HG02840 (cell line): ENCODE results near the gene DMD.
A peak's percentile ranks its signal among the peaks of the same experiment; 100 is the strongest.
"Not testable (repeated sequence)": the region's sequence is repeated elsewhere in the genome, so short reads cannot be mapped to it uniquely, and the experiment has no call there.

Experiments
- ATAC-seq: cut with Tn5 transposase; IDR thresholded peaks from one replicate; pipeline ENCODE4 v1.9.1; 2021; ENCODE audit warnings: mild to moderate bottlenecking, moderate library complexity, moderate number of reproducible peaks; ENCODE audit not compliant: unreplicated experiment, low FRiP score

The DMD gene

GRCh38 chrX:31663172-31663571, 1548.2 kb downstream of the DMD start:
- ATAC-seq: no peak

GRCh38 chrX:31661280-31661810, 1550.0 kb downstream of the DMD start:
- no peak for ATAC-seq

GRCh38 chrX:31658360-31658759, 1553.0 kb downstream of the DMD start:
- ATAC-seq: no peak

- no peak for ATAC-seq
Measured at GRCh38 chrX:31656013-31656412, 1555.3 kb downstream of the DMD start.

- ATAC-seq: no peak
Measured at GRCh38 chrX:31653422-31653821, 1557.9 kb downstream of the DMD start.

- ATAC-seq: no peak
Measured at GRCh38 chrX:31652650-31653049, 1558.7 kb downstream of the DMD start.

- no peak for ATAC-seq
Measured at GRCh38 chrX:31649201-31649600, 1562.1 kb downstream of the DMD start.

GRCh38 chrX:31633349-31633748, 1578.0 kb downstream of the DMD start:
- no peak for ATAC-seq

GRCh38 chrX:31629195-31629594, 1582.2 kb downstream of the DMD start:
- ATAC-seq: no peak

GRCh38 chrX:31609130-31609529, 1602.2 kb downstream of the DMD start:
- ATAC-seq: no peak

GRCh38 chrX:31608638-31609037, 1602.7 kb downstream of the DMD start:
- ATAC-seq: no peak

GRCh38 chrX:31606771-31607170, 1604.6 kb downstream of the DMD start:
- ATAC-seq: no peak

- peak; percentile 96 for ATAC-seq
Measured at GRCh38 chrX:31604629-31605221, 1606.6 kb downstream of the DMD start.

GRCh38 chrX:31603411-31604120, 1607.8 kb downstream of the DMD start:
- ATAC-seq: no peak

- no peak for ATAC-seq
Measured at GRCh38 chrX:31600823-31601222, 1610.5 kb downstream of the DMD start.

GRCh38 chrX:31593353-31593752, 1618.0 kb downstream of the DMD start:
- no peak for ATAC-seq

- ATAC-seq: no peak
Measured at GRCh38 chrX:31591355-31591754, 1620.0 kb downstream of the DMD start.

- ATAC-seq: no peak
Measured at GRCh38 chrX:31590581-31591114, 1620.7 kb downstream of the DMD start.

GRCh38 chrX:31589503-31589902, 1621.8 kb downstream of the DMD start:
- no peak for ATAC-seq

GRCh38 chrX:31588355-31588754, 1623.0 kb downstream of the DMD start:
- no peak for ATAC-seq

- not testable (repeated sequence) for ATAC-seq
Measured at GRCh38 chrX:31583892-31584291, 1627.5 kb downstream of the DMD start.

GRCh38 chrX:31580726-31581125, 1630.6 kb downstream of the DMD start:
- no peak for ATAC-seq
